HepG2 (cell line): Measurements from ENCODE around the gene TRIM72. TPM values are rescaled to one million over a fixed set of nuclear protein-coding genes. Genes with fewer than 3 reads are reported as not detected.
A peak's percentile ranks its signal among the peaks of the same experiment; 100 is the strongest.

ENCODE experiments used
- ELF3 ChIP-seq: IDR thresholded peaks from 2 replicates; pipeline ENCODE4 v1.6.1; 2016; ENCODE audit warnings: missing genetic modification reagents, missing compliant biosample characterization
- KDM3A ChIP-seq: IDR thresholded peaks from 2 replicates; pipeline ENCODE4 v1.6.1; 2018; ENCODE audit warnings: low read depth, missing compliant biosample characterization
- NFIC ChIP-seq: IDR thresholded peaks from 2 replicates; pipeline ENCODE4 v1.6.1; 2012; ENCODE audit warnings: mild to moderate bottlenecking, low read length, inconsistent platforms
- PHF21A ChIP-seq: sonication (generic); formaldehyde crosslinking; IDR thresholded peaks from 2 replicates; pipeline ENCODE4 v1.5.0; 2020; ENCODE audit warnings: mild to moderate bottlenecking, missing genetic modification reagents
- PITX1 ChIP-seq: sonication (generic); formaldehyde crosslinking; IDR thresholded peaks from 2 replicates; pipeline ENCODE4 v1.5.1; 2020; ENCODE audit warnings: mild to moderate bottlenecking, missing genetic modification reagents
- SETDB1 ChIP-seq: sonication (generic); formaldehyde crosslinking; IDR thresholded peaks from 2 replicates; pipeline ENCODE4 v1.5.1; 2020; ENCODE audit warnings: missing genetic modification reagents, mild to moderate bottlenecking, borderline replicate concordance
- SOX13 ChIP-seq, 3 experiments: fragments of 450-650 bp in 1 of 3; sonication (generic) in 1 of 3; formaldehyde crosslinking in 1 of 3; IDR thresholded peaks in 2 of 3; conservative IDR thresholded peaks in 1 of 3; 2 replicates each; pipeline versions ENCODE4 v1.5.0 to v1.6.1; 2016 to 2020; ENCODE audit warnings: antibody characterized with exemption in 1 of 3, mild to moderate bottlenecking in 1 of 3, missing compliant biosample characterization in 1 of 3, missing genetic modification reagents in 1 of 3, moderate library complexity in 1 of 3
- SOX5 ChIP-seq: IDR thresholded peaks from 2 replicates; pipeline ENCODE4 v1.6.1; 2016; ENCODE audit warnings: borderline replicate concordance
- ZNF607 ChIP-seq: sonication (generic); formaldehyde crosslinking; IDR thresholded peaks from 2 replicates; pipeline ENCODE4 v1.5.1; 2020; ENCODE audit warnings: missing genetic modification reagents, mild to moderate bottlenecking, borderline replicate concordance
- polyA plus RNA-seq, 8 experiments: library from polyadenylated mRNA; depleted of rRNA in 3 of 8; stranded (reverse) in 7 of 8; unstranded in 1 of 8; fragments of >200 nt; fragmentation: Illumina TruSeq in 4 of 8; extraction: Trizol in 4 of 8; gene quantifications; 2 replicates each; pipeline versions ENCODE4 v1.2.1 to v1.2.3, GENCODE V29; 2011 to 2016; ENCODE audit warnings: low read depth in 4 of 8, missing spikeins in 1 of 8, mixed read lengths in 1 of 8; ENCODE audit not compliant: insufficient read depth in 1 of 8
- total RNA-seq, 5 experiments: library from RNA; depleted of rRNA; stranded (reverse); fragments of >200 nt; fragmentation: Illumina TruSeq; extraction: Trizol; gene quantifications; 2 replicates each; pipeline ENCODE4 v1.2.3, GENCODE V29; 2016; ENCODE audit warnings: low read depth in 1 of 5
- TF ChIP-seq, protein P1 (sequence below): sonication (generic); formaldehyde crosslinking; IDR thresholded peaks from 2 replicates; pipeline ENCODE4 v1.4.0; 2020; ENCODE audit warnings: mild to moderate bottlenecking, missing genetic modification reagents, borderline replicate concordance
- TF ChIP-seq, protein P2 (sequence below): sonication (generic); formaldehyde crosslinking; IDR thresholded peaks from 2 replicates; pipeline ENCODE4 v1.4.0; 2020; ENCODE audit warnings: mild to moderate bottlenecking, missing genetic modification reagents
- TF ChIP-seq, protein P3 (sequence below): sonication (generic); formaldehyde crosslinking; IDR thresholded peaks from 2 replicates; pipeline ENCODE4 v1.8.1; 2023; ENCODE audit warnings: mild to moderate bottlenecking, moderate library complexity, missing genetic modification reagents
- TF ChIP-seq, protein P4 (sequence below): IDR thresholded peaks from 2 replicates; pipeline ENCODE4 v1.6.1; 2016
- TF ChIP-seq, protein P5 (sequence below): sonication (generic); formaldehyde crosslinking; IDR thresholded peaks from 2 replicates; pipeline ENCODE4 v1.4.0; 2020; ENCODE audit warnings: missing genetic modification reagents, borderline replicate concordance
- TF ChIP-seq, protein P6 (sequence below): sonication (generic); formaldehyde crosslinking; IDR thresholded peaks from 2 replicates; pipeline ENCODE4 v1.4.0; 2020; ENCODE audit warnings: missing genetic modification reagents, borderline replicate concordance

Gene TRIM72
- total and polyA plus RNA-seq, 2 of the 13 experiments (the other 11 are each of a cell fraction or from before 2014, with no cell fraction given), result not detected

DNA sequence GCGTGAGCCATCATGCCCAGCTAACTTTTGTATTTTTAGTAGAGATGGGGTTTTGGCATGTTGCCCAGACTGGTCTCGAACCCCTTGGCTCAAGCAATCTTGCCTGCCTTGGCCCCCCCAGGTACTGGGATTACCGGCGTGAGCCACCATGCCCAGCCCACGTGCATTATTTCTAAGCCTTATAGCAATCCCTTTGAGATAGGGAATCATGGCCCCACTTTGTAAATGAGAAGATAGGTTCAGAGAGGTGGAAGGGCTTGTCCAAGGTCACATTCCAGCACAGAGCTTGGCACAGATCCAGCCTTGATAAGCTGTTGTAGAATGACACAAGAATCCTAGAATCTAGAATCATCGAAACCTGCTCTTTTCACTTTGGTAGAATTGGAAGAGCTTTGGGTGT, 7.1 kb upstream of the TRIM72 start (continued):
- TF ChIP-seq ELF3 (CRISPR knock-in tag), result 0 out of 2 replicates have a peak, but pooled peaks have one; percentile 32
- TF ChIP-seq SOX13 (IDR thresholded peaks at IDR 0.05), result no peak
- TF ChIP-seq SOX13 (CRISPR knock-in tag; conservative IDR thresholded peaks at IDR 0.05 in 1 of 2, IDR thresholded peaks at IDR 0.05 in 1 of 2), result peak in 1 of 2 experiments; percentile 64; a peak in 2 of 4 replicates
- TF ChIP-seq PITX1 (CRISPR knock-in tag), result peak; percentile 93
- TF ChIP-seq, protein P1, sequence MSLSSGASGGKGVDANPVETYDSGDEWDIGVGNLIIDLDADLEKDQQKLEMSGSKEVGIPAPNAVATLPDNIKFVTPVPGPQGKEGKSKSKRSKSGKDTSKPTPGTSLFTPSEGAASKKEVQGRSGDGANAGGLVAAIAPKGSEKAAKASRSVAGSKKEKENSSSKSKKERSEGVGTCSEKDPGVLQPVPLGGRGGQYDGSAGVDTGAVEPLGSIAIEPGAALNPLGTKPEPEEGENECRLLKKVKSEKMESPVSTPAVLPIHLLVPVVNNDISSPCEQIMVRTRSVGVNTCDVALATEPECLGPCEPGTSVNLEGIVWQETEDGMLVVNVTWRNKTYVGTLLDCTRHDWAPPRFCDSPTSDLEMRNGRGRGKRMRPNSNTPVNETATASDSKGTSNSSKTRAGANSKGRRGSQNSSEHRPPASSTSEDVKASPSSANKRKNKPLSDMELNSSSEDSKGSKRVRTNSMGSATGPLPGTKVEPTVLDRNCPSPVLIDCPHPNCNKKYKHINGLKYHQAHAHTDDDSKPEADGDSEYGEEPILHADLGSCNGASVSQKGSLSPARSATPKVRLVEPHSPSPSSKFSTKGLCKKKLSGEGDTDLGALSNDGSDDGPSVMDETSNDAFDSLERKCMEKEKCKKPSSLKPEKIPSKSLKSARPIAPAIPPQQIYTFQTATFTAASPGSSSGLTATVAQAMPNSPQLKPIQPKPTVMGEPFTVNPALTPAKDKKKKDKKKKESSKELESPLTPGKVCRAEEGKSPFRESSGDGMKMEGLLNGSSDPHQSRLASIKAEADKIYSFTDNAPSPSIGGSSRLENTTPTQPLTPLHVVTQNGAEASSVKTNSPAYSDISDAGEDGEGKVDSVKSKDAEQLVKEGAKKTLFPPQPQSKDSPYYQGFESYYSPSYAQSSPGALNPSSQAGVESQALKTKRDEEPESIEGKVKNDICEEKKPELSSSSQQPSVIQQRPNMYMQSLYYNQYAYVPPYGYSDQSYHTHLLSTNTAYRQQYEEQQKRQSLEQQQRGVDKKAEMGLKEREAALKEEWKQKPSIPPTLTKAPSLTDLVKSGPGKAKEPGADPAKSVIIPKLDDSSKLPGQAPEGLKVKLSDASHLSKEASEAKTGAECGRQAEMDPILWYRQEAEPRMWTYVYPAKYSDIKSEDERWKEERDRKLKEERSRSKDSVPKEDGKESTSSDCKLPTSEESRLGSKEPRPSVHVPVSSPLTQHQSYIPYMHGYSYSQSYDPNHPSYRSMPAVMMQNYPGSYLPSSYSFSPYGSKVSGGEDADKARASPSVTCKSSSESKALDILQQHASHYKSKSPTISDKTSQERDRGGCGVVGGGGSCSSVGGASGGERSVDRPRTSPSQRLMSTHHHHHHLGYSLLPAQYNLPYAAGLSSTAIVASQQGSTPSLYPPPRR (CRISPR knock-in tag), result peak; percentile 44; the same call in 1 of the 2 replicates
- TF ChIP-seq, protein P2, sequence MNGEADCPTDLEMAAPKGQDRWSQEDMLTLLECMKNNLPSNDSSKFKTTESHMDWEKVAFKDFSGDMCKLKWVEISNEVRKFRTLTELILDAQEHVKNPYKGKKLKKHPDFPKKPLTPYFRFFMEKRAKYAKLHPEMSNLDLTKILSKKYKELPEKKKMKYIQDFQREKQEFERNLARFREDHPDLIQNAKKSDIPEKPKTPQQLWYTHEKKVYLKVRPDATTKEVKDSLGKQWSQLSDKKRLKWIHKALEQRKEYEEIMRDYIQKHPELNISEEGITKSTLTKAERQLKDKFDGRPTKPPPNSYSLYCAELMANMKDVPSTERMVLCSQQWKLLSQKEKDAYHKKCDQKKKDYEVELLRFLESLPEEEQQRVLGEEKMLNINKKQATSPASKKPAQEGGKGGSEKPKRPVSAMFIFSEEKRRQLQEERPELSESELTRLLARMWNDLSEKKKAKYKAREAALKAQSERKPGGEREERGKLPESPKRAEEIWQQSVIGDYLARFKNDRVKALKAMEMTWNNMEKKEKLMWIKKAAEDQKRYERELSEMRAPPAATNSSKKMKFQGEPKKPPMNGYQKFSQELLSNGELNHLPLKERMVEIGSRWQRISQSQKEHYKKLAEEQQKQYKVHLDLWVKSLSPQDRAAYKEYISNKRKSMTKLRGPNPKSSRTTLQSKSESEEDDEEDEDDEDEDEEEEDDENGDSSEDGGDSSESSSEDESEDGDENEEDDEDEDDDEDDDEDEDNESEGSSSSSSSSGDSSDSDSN, result 0 out of 2 replicates have a peak, but pooled peaks have one; percentile 27
- TF ChIP-seq KDM3A (CRISPR knock-in tag), result 0 out of 2 replicates have a peak, but pooled peaks have one; percentile 26
- TF ChIP-seq PHF21A (CRISPR knock-in tag), result peak; percentile 89
- TF ChIP-seq, protein P3, sequence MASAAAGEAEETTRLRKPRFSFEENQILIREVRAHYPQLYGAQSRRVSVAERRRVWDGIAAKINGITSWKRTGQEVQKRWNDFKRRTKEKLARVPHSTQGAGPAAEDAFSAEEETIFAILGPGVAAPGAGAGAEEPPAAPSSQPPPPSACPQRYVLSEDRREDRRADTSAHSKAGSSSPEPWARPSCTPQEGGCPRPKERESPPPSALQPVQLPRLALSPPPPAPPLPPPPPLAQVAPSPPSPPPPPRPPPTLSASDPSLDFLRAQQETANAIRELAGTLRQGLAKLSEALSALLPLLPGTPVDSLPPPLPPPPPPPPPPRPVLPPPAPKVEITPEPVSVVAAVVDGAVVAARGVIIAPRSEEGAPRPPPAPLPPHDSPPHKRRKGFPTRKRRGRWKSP (CRISPR knock-in tag), result peak; percentile 55; the same call in 1 of the 2 replicates
- peak; percentile 64; the same call in 1 of the 2 replicates for TF ChIP-seq NFIC
- TF ChIP-seq, protein P4, sequence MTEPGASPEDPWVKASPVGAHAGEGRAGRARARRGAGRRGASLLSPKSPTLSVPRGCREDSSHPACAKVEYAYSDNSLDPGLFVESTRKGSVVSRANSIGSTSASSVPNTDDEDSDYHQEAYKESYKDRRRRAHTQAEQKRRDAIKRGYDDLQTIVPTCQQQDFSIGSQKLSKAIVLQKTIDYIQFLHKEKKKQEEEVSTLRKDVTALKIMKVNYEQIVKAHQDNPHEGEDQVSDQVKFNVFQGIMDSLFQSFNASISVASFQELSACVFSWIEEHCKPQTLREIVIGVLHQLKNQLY (CRISPR knock-in tag), result peak; percentile 92
- TF ChIP-seq SETDB1 (CRISPR knock-in tag), result no peak
- peak; percentile 67; the same call in 1 of the 2 replicates for TF ChIP-seq SOX5
- no peak for TF ChIP-seq ZNF607 (CRISPR knock-in tag)
- TF ChIP-seq, protein P5, sequence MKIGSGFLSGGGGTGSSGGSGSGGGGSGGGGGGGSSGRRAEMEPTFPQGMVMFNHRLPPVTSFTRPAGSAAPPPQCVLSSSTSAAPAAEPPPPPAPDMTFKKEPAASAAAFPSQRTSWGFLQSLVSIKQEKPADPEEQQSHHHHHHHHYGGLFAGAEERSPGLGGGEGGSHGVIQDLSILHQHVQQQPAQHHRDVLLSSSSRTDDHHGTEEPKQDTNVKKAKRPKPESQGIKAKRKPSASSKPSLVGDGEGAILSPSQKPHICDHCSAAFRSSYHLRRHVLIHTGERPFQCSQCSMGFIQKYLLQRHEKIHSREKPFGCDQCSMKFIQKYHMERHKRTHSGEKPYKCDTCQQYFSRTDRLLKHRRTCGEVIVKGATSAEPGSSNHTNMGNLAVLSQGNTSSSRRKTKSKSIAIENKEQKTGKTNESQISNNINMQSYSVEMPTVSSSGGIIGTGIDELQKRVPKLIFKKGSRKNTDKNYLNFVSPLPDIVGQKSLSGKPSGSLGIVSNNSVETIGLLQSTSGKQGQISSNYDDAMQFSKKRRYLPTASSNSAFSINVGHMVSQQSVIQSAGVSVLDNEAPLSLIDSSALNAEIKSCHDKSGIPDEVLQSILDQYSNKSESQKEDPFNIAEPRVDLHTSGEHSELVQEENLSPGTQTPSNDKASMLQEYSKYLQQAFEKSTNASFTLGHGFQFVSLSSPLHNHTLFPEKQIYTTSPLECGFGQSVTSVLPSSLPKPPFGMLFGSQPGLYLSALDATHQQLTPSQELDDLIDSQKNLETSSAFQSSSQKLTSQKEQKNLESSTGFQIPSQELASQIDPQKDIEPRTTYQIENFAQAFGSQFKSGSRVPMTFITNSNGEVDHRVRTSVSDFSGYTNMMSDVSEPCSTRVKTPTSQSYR (CRISPR knock-in tag), result 0 out of 2 replicates have a peak, but pooled peaks have one; percentile 26
- TF ChIP-seq, protein P6, sequence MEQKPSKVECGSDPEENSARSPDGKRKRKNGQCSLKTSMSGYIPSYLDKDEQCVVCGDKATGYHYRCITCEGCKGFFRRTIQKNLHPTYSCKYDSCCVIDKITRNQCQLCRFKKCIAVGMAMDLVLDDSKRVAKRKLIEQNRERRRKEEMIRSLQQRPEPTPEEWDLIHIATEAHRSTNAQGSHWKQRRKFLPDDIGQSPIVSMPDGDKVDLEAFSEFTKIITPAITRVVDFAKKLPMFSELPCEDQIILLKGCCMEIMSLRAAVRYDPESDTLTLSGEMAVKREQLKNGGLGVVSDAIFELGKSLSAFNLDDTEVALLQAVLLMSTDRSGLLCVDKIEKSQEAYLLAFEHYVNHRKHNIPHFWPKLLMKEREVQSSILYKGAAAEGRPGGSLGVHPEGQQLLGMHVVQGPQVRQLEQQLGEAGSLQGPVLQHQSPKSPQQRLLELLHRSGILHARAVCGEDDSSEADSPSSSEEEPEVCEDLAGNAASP, result peak; percentile 56
